CMK (cell line): ENCODE results near the gene DNMT1.

Experiments
- DNase-seq: peaks from one replicate; pipeline ENCODE4 v3.0.0-alpha.2; 2010; ENCODE audit warnings: low read depth

Gene DNMT1

GRCh38 chr19:10092648-10093294 is 102.0 kb downstream of the DNMT1 start:
- DNase-seq, result no peak

- DNase-seq, result no peak
Measured at GRCh38 chr19:10091895-10092641, 102.7 kb downstream of the DNMT1 start.

- no peak for DNase-seq
Measured at GRCh38 chr19:10091370-10091687, 103.4 kb downstream of the DNMT1 start.

- no peak for DNase-seq
Measured at GRCh38 chr19:10089801-10090375, 104.9 kb downstream of the DNMT1 start.

- no peak for DNase-seq
Measured at GRCh38 chr19:10088949-10089554, 105.7 kb downstream of the DNMT1 start.

- no peak for DNase-seq
Measured at GRCh38 chr19:10087296-10088061, 107.3 kb downstream of the DNMT1 start.

- no peak for DNase-seq
Measured at GRCh38 chr19:10086591-10087192, 108.1 kb downstream of the DNMT1 start.

GRCh38 chr19:10085641-10086590 is 108.8 kb downstream of the DNMT1 start, which contains the start of gene SHFL:
TSS of gene SHFL (plus strand) at chr19:10086317. CDS start at chr19:10086428, 111 bp downstream.
- peak; percentile 73 for DNase-seq

- no peak for DNase-seq
Measured at GRCh38 chr19:10084803-10085202, 110.0 kb downstream of the DNMT1 start.

- DNase-seq, result no peak
Measured at GRCh38 chr19:10083911-10084310, 110.8 kb downstream of the DNMT1 start.
